Astrocyte of the spinal cord (primary cell): ENCODE measurements around the gene ODC1.
A peak's percentile ranks its signal among the peaks of the same experiment; 100 is the strongest.
"Not testable (repeated sequence)": the region's sequence is repeated elsewhere in the genome, so short reads cannot be mapped to it uniquely, and the experiment has no call there.

Experiments
- DNase-seq: peaks from one replicate; pipeline ENCODE4 v3.0.0; 2011; ENCODE audit warnings: low read depth, low spot score
- H3K4me3 ChIP-seq: 2 replicates; pipeline ENCODE4 v1.5.1; 2011; ENCODE audit warnings: low read depth, mild to moderate bottlenecking, low read length, moderate library complexity
- CTCF ChIP-seq: IDR thresholded peaks from 2 replicates; pipeline ENCODE4 v1.5.1; 2012; ENCODE audit warnings: low read depth, mild to moderate bottlenecking, low read length, inconsistent platforms
- in situ Hi-C: cut with HindIII; loops from 2 replicates; pipeline ENCODE4 v1.10.0; 2017; ENCODE audit warnings: low sequenced_read_pairs

Gene ODC1

DNA sequence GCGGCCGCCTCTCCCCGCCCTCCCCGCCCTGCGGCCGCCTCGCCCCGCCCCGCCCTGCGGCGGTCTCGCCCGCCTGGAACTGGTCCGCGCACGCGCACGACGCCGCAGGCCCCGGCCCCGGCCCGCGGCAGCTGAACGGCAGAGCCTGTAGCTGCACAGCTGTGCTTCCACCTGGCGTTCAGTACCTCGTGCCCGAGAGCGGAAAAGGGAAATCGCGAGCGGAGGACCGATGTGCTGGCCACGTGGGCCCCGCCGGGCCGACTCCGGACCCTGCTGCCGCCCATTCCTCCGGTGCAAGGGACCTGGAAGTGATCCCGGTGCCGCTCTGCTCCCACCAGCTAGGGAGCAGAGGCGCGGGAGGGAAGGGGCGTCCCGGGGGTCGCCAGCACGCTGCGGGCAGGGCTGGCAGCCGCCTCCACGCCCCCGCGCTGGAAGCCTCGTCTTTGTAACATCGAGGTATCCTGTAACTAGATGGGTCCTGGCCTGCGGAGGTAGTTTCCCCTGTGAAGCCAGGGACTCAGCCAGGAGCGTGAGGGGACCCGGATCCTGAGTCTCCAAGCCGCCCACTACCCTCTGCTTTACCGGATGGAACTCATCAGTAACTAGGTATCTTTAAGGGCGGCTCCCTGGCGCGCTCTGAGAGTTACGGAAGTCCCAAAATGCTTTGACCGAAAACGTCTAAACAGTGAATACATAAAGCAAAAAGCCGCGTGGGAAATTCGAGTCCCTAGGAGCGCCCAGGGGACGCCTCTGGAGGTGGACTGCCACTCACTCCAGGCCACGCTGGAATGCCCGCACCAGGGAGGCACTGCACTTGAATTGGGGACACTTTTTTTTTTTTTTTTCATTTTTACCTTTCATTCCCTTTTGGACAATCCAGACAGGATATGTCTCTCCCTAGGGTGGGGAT is 704 bp upstream of the ODC1 start:
- in situ Hi-C loops: no loop called here
- peak; percentile 85 for DNase-seq
- TF ChIP-seq CTCF: peak; percentile 24
- H3K4me3 ChIP-seq: peak overlapping the region; percentile 52

- in situ Hi-C loops: no loop called here
- peak; percentile 44 for DNase-seq
- H3K4me3 ChIP-seq: peak overlapping the region; percentile 70
- TF ChIP-seq CTCF: no peak
Measured at GRCh38 chr2:10447300-10447894, 730 bp downstream of the ODC1 start.

DNA sequence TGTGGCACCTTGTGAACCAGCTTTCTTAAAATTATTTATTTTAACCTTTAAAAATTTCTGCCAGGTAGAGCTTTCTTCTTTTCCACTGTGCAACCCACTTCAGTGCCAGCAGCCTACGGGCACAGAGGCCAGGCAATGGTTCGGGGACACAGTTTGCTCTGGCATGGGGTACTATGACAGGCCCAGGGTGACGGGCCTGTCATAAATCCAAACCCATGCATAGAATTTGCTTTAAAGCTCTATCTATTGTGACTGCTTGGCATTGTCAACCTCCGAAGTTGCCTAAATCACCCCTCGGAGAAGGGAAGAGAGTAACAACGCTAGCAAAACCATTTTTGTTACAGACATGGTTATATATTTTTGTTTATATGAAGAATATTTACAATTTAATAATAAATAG is 1.5 kb downstream of the ODC1 start:
- no peak for TF ChIP-seq CTCF
- H3K4me3 ChIP-seq: peak overlapping the region; percentile 70
- in situ Hi-C loops: no loop called here
- DNase-seq: no peak

- DNase-seq: no peak
- TF ChIP-seq CTCF: no peak
- in situ Hi-C loops: no loop called here
Measured at GRCh38 chr2:10444463-10444862, 3.7 kb downstream of the ODC1 start.

DNA sequence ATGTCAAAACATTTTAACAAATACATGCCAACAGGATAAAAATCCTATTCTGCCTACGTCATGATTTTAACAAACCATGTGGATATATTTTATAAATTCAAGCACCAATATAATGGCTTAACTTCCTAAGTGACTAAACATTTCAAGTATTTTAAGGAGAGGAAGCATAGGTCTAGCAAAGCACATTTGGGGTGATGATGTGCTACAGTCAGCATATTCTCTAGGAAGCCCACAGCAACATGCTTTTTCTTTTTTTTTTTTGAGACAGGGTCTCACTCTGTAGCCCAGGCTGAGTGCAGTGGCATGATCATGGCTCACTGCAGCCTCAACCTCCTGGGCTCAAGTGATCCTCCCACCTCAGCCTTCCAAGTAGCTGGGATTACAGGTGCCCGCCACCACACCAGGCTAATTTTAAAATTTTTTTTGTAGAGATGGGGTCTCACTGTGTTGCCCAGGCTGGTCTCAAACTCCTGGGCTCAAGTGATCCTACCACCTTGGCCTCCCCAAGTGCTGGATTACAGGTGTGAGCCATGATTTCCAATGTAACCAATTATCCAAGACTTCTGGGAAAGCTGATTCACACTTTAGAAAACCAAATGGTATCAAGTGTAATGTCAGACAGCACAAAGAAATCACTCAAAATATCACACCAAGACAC is 5.5 kb downstream of the ODC1 start:
- DNase-seq, in situ Hi-C loops, H3K4me3 ChIP-seq: not testable (repeated sequence)

More at GRCh38 chr2:10444463-10444862, 3.7 kb downstream of the ODC1 start:
- no peak overlapping the region for H3K4me3 ChIP-seq

DNA sequence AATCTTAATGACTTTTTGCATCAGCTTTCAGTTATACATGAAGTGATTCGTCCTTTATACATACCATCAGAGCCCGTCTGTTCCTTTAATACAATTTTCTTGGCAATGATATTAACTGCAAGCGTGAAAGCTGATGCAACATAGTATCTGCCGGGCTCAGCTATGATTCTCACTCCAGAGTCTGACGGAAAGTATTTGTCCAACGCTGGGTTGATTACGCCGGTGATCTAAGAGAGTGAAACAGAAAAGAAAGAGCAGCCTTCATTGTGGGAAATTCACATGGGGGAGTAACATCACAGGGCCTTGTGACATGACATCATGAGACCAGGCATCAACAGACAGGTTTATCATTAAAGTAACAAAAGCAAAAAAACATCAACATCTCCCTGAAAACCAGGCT is 6.2 kb downstream of the ODC1 start:
- DNase-seq: no peak
- in situ Hi-C loops: no loop called here
- no peak for TF ChIP-seq CTCF
- no peak overlapping the region for H3K4me3 ChIP-seq

DNA sequence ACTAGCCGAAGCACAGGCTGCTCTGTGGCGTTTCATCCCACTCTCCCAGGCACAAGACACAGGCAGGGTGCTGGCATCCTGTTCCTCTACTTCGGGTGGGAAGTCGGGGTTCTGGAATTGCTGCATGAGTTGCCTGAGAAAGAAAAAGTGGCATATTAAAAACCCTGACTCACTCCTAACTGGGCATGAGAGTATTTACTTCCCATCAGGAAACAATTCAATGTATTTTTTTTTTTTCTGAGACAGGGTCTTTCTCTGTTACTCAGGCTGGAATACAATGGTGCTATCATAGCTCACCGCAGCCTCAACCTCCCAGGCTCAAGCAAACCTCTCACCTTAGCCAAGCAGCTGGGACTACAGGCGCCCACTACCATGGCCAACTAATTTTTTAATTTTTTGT is 7.4 kb downstream of the ODC1 start:
- DNase-seq: no peak
- TF ChIP-seq CTCF: no peak
- no peak overlapping the region for H3K4me3 ChIP-seq
- in situ Hi-C loops: no loop called here
